Measurements from ENCODE around the gene NPAS3. TPM values are rescaled to one million over a fixed set of nuclear protein-coding genes. Genes with fewer than 3 reads are reported as not detected.
A peak's percentile ranks its signal among the peaks of the same experiment; 100 is the strongest.

Gene NPAS3
- total RNA-seq, 3 donors from 2014 or later = 0.26 TPM; not detected in 2

GRCh38 chr14:32933629-32934072 lies 5.0 kb upstream of the NPAS3 start:
- H3K4me1 Mint-ChIP-seq (ENCODE audit: low read depth) = peaks cover 10% of the 10 kb centered on the region
- H3K4me3 Mint-ChIP-seq = no peak overlapping the region
- DNase-seq = no peak
- no peaks in the 10 kb centered on the region for H3K36me3 Mint-ChIP-seq (ENCODE audit: insufficient read depth)
- no peak for ATAC-seq
- peaks cover 66% of the 10 kb centered on the region for H3K27me3 Mint-ChIP-seq (ENCODE audit: low read depth)
- H3K9me3 Mint-ChIP-seq = no peaks in the 10 kb centered on the region

DNA sequence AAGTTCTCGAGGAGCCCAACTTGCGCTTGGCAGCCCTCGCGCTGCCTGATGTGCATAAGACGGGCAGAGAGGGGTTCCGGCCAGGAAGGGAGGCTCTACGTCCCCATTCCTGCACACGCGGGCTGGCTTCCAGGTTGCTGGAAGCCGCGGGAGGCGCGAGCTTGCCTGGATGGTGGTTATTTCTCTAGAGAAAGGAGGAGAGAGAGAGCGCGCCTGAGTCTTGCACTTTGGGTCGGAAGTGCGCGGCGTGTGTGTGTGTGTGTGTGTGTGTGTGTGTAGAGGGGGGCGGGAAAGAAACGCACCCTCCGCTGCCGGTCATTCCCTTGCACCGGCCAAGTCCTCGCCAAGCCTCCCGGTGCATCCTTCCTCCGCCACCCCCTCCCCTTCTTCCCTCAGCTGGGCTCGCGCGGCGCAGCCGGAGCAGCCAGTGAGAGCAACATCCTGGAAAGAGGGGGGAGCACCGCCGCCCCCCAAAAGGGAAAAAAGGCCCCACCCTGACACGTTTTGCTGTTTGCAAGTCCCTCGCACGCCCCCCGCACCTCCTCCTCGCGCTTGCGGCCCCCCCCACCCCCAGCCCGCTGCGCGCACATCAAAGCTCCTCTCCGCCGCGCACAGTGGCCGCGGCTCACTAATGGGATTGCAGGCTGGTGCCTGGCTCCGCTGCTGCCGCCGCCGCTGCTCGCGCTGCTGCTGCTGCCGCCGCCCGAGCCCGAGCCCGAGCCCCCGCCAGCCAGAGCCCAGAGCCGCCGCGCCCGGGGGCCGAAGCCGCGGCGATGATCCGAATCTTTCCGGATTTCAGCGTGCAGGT lies 4.4 kb upstream of the NPAS3 start:
- peak in 1 of 2 donors; percentile 36 for ATAC-seq
- no peaks in the 10 kb centered on the region for H3K36me3 Mint-ChIP-seq (ENCODE audit: insufficient read depth)
- H3K9me3 Mint-ChIP-seq = no peaks in the 10 kb centered on the region
- DNase-seq = no peak
- peak overlapping the region; percentile 49 for H3K4me3 Mint-ChIP-seq
- peaks cover 62% of the 10 kb centered on the region for H3K27me3 Mint-ChIP-seq (ENCODE audit: low read depth)
- peaks cover 10% of the 10 kb centered on the region for H3K4me1 Mint-ChIP-seq (ENCODE audit: low read depth)

- Mint-ChIP-seq H3K4me3 (no peak overlapping the region), H3K9me3 (no peaks in the 10 kb centered on the region), H3K27me3 (ENCODE audit: low read depth) (peaks cover 69% of the 10 kb centered on the region), H3K4me1 (ENCODE audit: low read depth) (peaks cover 13% of the 10 kb centered on the region), H3K36me3 (ENCODE audit: insufficient read depth) (no peaks in the 10 kb centered on the region)
- DNase-seq (no peak), ATAC-seq (no peak)
Measured at GRCh38 chr14:32934881-32935633, 3.6 kb upstream of the NPAS3 start.

GRCh38 chr14:32939254-32940065 lies 781 bp downstream of the NPAS3 start:
- DNase-seq = no peak
- H3K27me3 Mint-ChIP-seq (ENCODE audit: low read depth) = peaks cover 61% of the 10 kb centered on the region
- H3K36me3 Mint-ChIP-seq (ENCODE audit: insufficient read depth) = no peaks in the 10 kb centered on the region
- H3K9me3 Mint-ChIP-seq = no peaks in the 10 kb centered on the region
- peaks cover 8% of the 10 kb centered on the region for H3K4me1 Mint-ChIP-seq (ENCODE audit: low read depth)
- peak; percentile 67 to 72 for ATAC-seq
- peak overlapping the region; percentile 78 for H3K4me3 Mint-ChIP-seq

GRCh38 chr14:32940066-32940651 lies 1.5 kb downstream of the NPAS3 start:
- Mint-ChIP-seq H3K27me3 (ENCODE audit: low read depth) (peaks cover 62% of the 10 kb centered on the region), H3K4me1 (ENCODE audit: low read depth) (peaks cover 6% of the 10 kb centered on the region), H3K4me3 (peak overlapping the region; percentile 78), H3K9me3 (no peaks in the 10 kb centered on the region), H3K36me3 (ENCODE audit: insufficient read depth) (no peaks in the 10 kb centered on the region)
- ATAC-seq (no peak), DNase-seq (no peak)

DNA sequence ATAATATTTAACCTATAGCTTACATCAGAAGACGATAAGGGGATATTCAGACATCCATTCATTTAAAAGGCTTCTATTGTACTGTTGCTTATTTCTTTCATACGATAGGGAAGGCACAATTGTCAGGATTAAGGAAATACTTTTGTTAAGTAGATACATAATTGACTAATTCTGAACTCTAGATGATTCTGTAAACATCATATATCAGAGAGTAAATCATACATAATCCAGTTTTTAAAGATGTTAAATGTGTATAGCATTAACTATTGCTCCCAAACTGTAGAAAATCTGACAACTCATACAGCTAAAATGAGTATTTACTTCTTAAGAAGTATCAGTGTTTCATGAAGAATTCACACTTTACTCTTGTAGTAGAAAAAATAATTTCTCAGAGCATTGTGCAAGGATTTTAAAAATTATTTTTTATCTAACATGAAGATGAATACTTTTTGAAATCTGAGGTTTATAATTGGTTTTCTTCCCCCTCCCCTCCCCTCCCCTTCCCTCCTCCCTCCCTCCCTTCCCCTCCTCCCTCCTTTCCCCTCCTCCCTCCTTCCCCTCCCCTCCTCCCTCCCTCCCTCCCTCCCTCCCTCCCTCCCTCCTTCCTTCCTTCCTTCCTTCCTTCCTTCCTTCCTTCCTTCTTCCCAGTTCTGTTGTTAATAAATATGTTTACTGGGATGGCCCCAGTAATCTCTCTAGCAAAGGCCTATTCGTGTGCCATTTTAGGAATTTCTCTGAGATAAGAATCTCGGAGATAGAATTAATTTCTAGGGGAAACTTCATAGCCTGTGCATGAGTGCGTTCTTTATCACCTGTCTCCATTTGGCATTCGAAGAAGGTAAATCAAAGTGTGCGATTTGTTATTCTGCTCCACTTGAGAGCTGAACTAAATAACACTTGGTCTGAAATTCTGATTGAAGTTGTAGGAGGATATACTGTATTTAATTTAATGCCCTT lies 2.3 kb downstream of the NPAS3 start:
- Mint-ChIP-seq H3K4me3 (no peak overlapping the region), H3K36me3 (ENCODE audit: insufficient read depth) (no peaks in the 10 kb centered on the region), H3K27me3 (ENCODE audit: low read depth) (peaks cover 54% of the 10 kb centered on the region), H3K9me3 (no peaks in the 10 kb centered on the region), H3K4me1 (ENCODE audit: low read depth) (peaks cover 6% of the 10 kb centered on the region)
- no peak for ATAC-seq
- DNase-seq = no peak

GRCh38 chr14:32941668-32942065 lies 3.0 kb downstream of the NPAS3 start:
- peaks cover 6% of the 10 kb centered on the region for H3K4me1 Mint-ChIP-seq (ENCODE audit: low read depth)
- H3K36me3 Mint-ChIP-seq (ENCODE audit: insufficient read depth) = no peaks in the 10 kb centered on the region
- H3K4me3 Mint-ChIP-seq = no peak overlapping the region
- no peaks in the 10 kb centered on the region for H3K9me3 Mint-ChIP-seq
- peaks cover 48% of the 10 kb centered on the region for H3K27me3 Mint-ChIP-seq (ENCODE audit: low read depth)
- DNase-seq (no peak), ATAC-seq (no peak)

- Mint-ChIP-seq H3K36me3 (ENCODE audit: insufficient read depth) (no peaks in the 10 kb centered on the region), H3K27me3 (ENCODE audit: low read depth) (peaks cover 17% of the 10 kb centered on the region), H3K4me3 (no peak overlapping the region), H3K4me1 (ENCODE audit: low read depth) (no peaks in the 10 kb centered on the region), H3K9me3 (no peaks in the 10 kb centered on the region)
- DNase-seq (no peak), ATAC-seq (no peak)
Measured at GRCh38 chr14:32947081-32947480, 8.4 kb downstream of the NPAS3 start.

GRCh38 chr14:32947792-32948191 lies 9.1 kb downstream of the NPAS3 start:
- Mint-ChIP-seq H3K36me3 (ENCODE audit: insufficient read depth) (no peaks in the 10 kb centered on the region), H3K4me3 (no peak overlapping the region), H3K27me3 (ENCODE audit: low read depth) (peaks cover 12% of the 10 kb centered on the region), H3K9me3 (no peaks in the 10 kb centered on the region), H3K4me1 (ENCODE audit: low read depth) (no peaks in the 10 kb centered on the region)
- DNase-seq (no peak), ATAC-seq (no peak)

DNA sequence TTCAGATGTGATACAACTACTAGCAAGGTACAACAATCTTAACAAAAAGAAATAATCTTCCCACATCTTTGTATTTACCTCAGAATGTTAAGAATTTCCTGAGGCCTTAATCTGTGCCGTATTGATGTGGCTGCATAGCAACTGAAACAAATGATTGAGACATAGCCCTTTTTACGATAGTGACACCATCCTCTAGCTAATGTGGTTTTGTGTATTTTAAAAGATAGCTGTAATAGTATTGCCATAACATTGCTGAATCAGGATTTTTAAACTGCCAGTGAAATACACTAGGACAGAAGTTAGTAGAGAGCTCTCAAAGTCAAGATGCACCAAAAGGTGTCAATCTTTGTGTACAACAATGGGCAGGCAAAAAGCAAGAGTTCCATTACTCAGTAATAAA lies 11.9 kb downstream of the NPAS3 start:
- DNase-seq (no peak), ATAC-seq (no peak)
- no peaks in the 10 kb centered on the region for H3K36me3 Mint-ChIP-seq (ENCODE audit: insufficient read depth)
- no peaks in the 10 kb centered on the region for H3K4me1 Mint-ChIP-seq (ENCODE audit: low read depth)
- H3K27me3 Mint-ChIP-seq (ENCODE audit: low read depth) = peaks cover 4% of the 10 kb centered on the region
- no peaks in the 10 kb centered on the region for H3K9me3 Mint-ChIP-seq
- no peak overlapping the region for H3K4me3 Mint-ChIP-seq

- no peak for DNase-seq
- H3K4me1 Mint-ChIP-seq (ENCODE audit: low read depth) = no peaks in the 10 kb centered on the region
- H3K36me3 Mint-ChIP-seq (ENCODE audit: insufficient read depth) = no peaks in the 10 kb centered on the region
- ATAC-seq = no peak
- H3K9me3 Mint-ChIP-seq = no peaks in the 10 kb centered on the region
- no peaks in the 10 kb centered on the region for H3K27me3 Mint-ChIP-seq (ENCODE audit: low read depth)
- no peak overlapping the region for H3K4me3 Mint-ChIP-seq
Measured at GRCh38 chr14:32967421-32967820, 28.7 kb downstream of the NPAS3 start.

DNA sequence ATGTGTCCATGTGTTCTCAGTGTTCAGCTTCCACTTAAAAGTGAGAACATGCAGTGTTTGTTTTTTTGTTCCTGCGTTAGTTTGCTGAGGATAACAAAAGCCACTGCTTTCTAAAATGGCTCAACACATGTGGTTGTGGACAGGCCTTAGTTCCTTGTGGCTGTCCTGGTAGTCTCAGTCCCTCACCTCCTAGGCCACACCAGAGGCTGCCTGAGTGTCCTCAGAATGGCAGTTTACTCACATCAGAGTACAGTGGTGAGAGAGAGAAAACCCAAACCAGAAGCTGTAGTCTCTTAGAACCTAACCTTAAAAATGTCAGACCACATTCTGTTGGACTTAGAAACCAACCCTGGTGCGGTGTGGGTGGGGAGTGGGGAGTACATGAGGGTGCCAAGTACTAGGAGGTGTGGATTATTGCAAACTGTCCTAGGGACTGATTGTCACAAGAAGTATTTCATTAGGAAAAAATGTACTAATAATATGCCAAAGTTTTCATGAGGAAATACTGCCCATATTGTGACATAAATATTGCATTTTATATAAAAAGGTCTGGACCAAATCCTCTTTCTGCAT lies 30.4 kb downstream of the NPAS3 start:
- DNase-seq = no peak
- Mint-ChIP-seq H3K27me3 (ENCODE audit: low read depth) (peaks cover 2% of the 10 kb centered on the region), H3K9me3 (no peaks in the 10 kb centered on the region), H3K4me1 (ENCODE audit: low read depth) (no peaks in the 10 kb centered on the region), H3K36me3 (ENCODE audit: insufficient read depth) (no peaks in the 10 kb centered on the region), H3K4me3 (no peak overlapping the region)
- ATAC-seq = no peak

GRCh38 chr14:32977913-32978312 lies 39.2 kb downstream of the NPAS3 start:
- no peak for ATAC-seq

More at GRCh38 chr14:32977913-32978312, 39.2 kb downstream of the NPAS3 start:
- Mint-ChIP-seq H3K9me3 (no peaks in the 10 kb centered on the region), H3K27me3 (ENCODE audit: low read depth) (peaks cover 5% of the 10 kb centered on the region), H3K4me3 (no peak overlapping the region), H3K4me1 (ENCODE audit: low read depth) (no peaks in the 10 kb centered on the region), H3K36me3 (ENCODE audit: insufficient read depth) (no peaks in the 10 kb centered on the region)
- DNase-seq = no peak

Measured in activated T-cell treated with anti-CD3 and anti-CD28 coated beads, Interleukin-2, amount 50 U/mL, for 4 hours (primary cell).